Hematopoietic multipotent progenitor cell (in vitro differentiated cells): Measurements from ENCODE around the gene NACAD. TPM values are rescaled to one million over a fixed set of nuclear protein-coding genes. Genes with fewer than 3 reads are reported as not detected.
"Not testable (repeated sequence)": the region's sequence is repeated elsewhere in the genome, so short reads cannot be mapped to it uniquely, and the experiment has no call there.

Source experiments
- DNase-seq, 3 donors: peaks; one replicate each; pipeline ENCODE4 v3.0.0-alpha.2; 2011 to 2015; ENCODE audit warnings: low read depth in 2 of 3, low spot score in 2 of 3
- total RNA-seq: library from RNA; depleted of rRNA; stranded (reverse); fragments of >200 nt; gene quantifications from one replicate; pipeline ENCODE4 v1.2.3, GENCODE V29; 2012

The NACAD gene
- total RNA-seq, 1 donor = 0.27 TPM

GRCh38 chr7:45060295-45060694 lies 28.5 kb downstream of the NACAD start:
- no peak for DNase-seq

- DNase-seq = no peak
Observed at GRCh38 chr7:45057878-45058277, 30.9 kb downstream of the NACAD start.

- DNase-seq = no peak
Observed at GRCh38 chr7:45055594-45056219, 33.1 kb downstream of the NACAD start.

GRCh38 chr7:45055016-45055415 lies 33.8 kb downstream of the NACAD start:
- no peak for DNase-seq

GRCh38 chr7:45054442-45054841 lies 34.3 kb downstream of the NACAD start:
- no peak for DNase-seq

- DNase-seq = no peak
Observed at GRCh38 chr7:45053941-45054340, 34.8 kb downstream of the NACAD start.

GRCh38 chr7:45053401-45053800 lies 35.4 kb downstream of the NACAD start:
- DNase-seq = no peak

GRCh38 chr7:45052011-45052410 lies 36.8 kb downstream of the NACAD start:
- DNase-seq = no peak

- DNase-seq = no peak
Observed at GRCh38 chr7:45050198-45050597, 38.6 kb downstream of the NACAD start.

- no peak for DNase-seq
Observed at GRCh38 chr7:45048748-45049147, 40.0 kb downstream of the NACAD start.

GRCh38 chr7:45044338-45044737 lies 44.4 kb downstream of the NACAD start:
- no peak for DNase-seq

GRCh38 chr7:45039106-45039505 lies 49.7 kb downstream of the NACAD start:
- no peak for DNase-seq

GRCh38 chr7:45037876-45038275 lies 50.9 kb downstream of the NACAD start:
- no peak for DNase-seq

GRCh38 chr7:45036796-45037195 lies 52.0 kb downstream of the NACAD start:
- peak in 2 of 3 donors; percentile 78 to 87 for DNase-seq

- DNase-seq = no peak
Observed at GRCh38 chr7:45036317-45036716, 52.5 kb downstream of the NACAD start.

- DNase-seq = no peak
Observed at GRCh38 chr7:45035893-45036292, 52.9 kb downstream of the NACAD start.

GRCh38 chr7:45035371-45035770 lies 53.4 kb downstream of the NACAD start:
- DNase-seq = no peak

GRCh38 chr7:45034710-45035109 lies 54.1 kb downstream of the NACAD start:
- not testable (repeated sequence) for DNase-seq

GRCh38 chr7:45033931-45034290 lies 54.9 kb downstream of the NACAD start:
- no peak for DNase-seq

- no peak for DNase-seq
Observed at GRCh38 chr7:45033261-45033930, 55.4 kb downstream of the NACAD start.

GRCh38 chr7:45032421-45032820 lies 56.3 kb downstream of the NACAD start:
- DNase-seq = no peak

GRCh38 chr7:45031829-45032228 lies 56.9 kb downstream of the NACAD start:
- DNase-seq = no peak
